ENCODE measurements around the gene ANKRD13A.
"Not testable (repeated sequence)": the region's sequence is repeated elsewhere in the genome, so short reads cannot be mapped to it uniquely, and the experiment has no call there.

The ANKRD13A gene

DNA sequence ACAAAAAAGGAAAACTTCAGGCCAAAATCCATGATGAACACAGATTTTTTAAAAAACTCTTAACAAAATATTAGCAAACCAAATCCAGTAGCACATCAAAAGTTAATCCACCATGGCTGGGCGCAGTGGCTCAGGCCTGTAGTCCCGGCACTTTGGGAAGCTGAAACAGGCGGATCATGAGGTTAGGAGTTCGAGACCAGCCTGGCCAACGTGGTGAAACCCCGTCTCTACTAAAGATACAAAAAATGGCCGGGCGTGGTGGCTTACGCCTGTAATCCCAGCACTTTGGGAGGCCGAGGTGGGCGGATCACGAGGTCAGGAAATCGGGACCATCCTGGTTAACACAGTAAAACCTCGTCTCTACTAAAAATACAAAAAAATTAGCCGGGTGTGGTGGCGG lies 13.0 kb upstream of the ANKRD13A start:
- DNase-seq, result not testable (repeated sequence)

DNA sequence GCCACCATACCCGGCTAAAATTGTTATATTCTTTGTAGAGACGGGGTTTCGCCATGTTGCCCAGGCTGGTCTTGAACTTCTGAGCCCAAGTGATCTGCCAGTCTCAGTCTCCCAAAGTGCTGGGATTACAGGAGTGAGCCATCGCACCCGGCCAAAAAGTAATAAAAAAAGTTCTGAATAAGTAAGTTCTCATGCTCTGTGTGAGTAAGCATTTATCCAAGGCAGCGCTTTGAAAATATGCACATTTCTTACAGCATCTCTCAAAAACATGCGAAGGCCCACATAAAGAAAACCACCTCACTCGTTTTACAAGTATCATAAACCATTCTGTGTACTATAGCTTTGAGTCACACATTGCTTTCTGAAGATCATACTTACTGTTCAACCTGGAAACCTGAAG lies 11.6 kb upstream of the ANKRD13A start:
- peak; percentile 85 for DNase-seq

DNA sequence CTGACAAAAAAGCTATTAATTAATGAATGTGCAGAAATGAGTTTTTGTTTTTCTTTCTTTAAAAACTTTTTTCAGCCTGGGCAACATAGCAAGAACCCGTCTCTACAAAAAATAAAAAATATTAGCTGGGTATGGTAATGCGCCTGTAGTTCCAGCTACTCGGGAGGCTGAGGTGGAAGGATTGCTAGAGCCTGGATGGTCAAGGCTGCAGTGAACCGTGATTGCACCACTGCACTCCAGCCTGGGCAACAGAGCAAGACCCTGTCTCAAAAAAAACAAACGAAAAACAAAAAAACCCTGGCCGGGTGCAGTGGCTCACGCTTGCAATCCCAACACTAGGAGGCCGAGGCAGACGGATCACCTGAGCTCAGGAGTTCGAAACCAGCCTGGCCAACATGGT lies 11.0 kb upstream of the ANKRD13A start:
- no peak for DNase-seq

DNA sequence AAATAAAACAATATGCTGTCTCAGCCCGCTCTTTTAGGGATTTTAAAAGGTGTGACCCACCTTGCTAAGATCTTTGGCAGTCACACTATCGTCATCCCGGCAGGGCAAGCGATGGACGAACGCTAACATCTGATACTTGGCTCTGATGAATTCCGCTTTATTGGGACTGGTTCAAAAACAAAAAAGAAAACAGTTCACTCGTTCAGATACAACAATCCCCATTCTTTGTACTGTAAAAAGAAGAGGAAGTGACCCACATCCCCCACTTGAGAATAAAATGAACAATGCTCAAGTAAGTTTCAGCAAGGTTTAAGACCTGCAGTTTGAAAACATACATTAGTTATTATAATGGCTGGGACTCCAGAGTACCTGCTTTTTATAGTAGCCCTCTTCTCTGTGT lies 10.3 kb upstream of the ANKRD13A start:
- no peak for DNase-seq

DNA sequence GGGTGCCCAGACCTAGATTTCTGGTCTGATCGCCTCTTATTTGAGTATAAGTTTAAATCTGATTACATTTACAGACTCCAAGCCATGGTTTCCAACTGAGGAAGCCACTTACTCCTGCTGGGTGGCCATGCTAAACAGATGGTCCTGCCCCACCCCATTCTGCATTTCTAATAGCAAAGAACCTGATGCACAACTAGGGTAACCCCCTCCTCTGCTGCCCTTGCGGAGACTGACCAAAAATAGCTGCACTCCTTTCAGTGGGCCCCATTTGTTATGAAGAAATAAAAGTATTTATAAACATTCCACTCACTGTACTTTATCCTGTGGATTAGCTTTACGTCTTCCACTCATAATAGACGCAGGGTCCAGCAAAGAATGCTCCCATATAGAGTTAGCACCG lies 9.8 kb upstream of the ANKRD13A start:
- DNase-seq, result no peak

DNA sequence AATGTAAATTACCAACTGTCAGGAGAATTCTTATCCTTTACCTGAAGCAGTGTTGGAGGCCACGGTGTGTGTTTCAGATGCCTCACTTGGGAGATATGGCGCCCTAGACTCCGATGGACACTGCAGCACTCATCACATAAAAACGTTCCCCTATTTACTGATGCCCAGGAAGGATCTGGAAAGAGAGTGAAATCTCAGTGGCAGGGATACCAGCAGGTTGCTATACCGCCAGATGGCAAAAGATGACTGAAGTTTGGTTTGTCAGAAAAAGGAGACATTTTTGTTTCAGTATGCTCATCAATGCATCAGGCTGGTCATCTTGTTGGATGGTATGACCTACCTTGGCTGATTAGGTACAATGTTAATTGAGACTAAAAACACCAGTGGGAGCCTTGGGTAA lies 7.6 kb upstream of the ANKRD13A start:
- DNase-seq, result no peak

DNA sequence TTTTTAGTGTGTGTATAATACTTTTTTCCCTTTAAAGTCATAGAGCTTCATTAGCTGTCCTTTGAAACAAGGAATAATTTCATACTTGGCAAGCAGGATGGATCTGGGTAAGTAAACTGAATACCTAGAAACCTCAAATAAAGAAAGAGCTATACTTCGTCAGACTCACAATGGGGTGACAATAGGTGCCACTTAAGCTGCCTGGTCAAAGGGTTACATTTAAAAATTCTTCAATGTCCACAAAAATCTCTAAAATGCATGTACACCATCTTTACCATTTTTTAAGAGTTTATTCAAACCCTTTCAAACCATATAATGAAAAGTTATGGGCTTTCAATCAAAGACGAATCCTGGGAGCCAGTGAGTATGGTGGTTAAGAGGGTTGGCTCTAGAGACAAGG lies 6.1 kb upstream of the ANKRD13A start:
- DNase-seq, result no peak

DNA sequence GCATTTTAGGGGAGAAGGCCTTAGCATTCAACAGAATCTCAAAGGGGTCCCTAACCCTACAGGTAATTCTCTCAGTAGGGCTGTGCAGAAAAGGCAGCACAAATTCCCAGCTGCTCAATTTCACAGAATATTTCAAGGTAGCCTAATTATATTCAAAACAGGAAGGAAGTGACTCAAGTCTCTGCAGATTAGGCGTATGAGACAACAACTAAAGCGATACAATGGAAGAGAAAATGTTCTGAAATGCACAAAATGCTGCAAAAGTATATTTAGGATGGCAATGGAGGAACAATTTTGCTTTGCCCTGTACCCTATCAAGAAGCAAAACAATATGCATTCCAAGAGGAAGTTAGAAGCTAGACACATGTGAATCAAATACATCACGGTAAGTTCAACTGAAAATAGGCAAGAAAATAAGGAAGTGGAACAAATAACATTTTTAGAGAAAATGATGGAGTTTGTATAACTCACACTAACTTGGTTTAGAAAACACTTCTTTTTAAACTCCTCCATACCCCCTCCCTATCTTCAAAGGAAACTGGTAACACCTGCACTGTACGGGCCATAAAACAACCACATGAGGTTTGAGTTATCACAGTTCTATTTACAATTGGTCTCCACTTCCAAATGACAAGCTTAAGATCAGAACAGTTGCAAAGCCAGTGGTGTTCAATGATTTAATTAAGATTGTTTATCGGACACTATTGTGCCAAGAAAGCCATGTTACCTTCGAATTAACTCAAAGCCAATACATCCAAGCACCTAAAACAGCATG lies 4.6 kb upstream of the ANKRD13A start:
- peak; percentile 50 for DNase-seq

DNA sequence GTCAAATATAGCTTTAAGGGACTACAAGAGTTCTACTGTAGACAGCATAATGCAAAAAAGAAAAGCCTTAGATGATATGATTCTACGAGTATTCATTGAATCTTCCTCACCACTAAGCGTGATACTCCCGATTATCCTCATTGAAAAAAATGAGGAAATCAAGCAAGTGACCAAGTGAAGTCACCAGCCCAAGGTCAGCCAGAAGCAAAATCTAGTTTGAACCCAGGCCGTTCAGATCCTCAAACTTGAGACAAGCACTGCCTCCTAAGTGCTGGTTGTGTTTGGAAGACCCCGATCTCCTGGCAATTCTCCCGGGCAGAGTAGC lies 3.9 kb upstream of the ANKRD13A start:
- DNase-seq, result no peak

DNA sequence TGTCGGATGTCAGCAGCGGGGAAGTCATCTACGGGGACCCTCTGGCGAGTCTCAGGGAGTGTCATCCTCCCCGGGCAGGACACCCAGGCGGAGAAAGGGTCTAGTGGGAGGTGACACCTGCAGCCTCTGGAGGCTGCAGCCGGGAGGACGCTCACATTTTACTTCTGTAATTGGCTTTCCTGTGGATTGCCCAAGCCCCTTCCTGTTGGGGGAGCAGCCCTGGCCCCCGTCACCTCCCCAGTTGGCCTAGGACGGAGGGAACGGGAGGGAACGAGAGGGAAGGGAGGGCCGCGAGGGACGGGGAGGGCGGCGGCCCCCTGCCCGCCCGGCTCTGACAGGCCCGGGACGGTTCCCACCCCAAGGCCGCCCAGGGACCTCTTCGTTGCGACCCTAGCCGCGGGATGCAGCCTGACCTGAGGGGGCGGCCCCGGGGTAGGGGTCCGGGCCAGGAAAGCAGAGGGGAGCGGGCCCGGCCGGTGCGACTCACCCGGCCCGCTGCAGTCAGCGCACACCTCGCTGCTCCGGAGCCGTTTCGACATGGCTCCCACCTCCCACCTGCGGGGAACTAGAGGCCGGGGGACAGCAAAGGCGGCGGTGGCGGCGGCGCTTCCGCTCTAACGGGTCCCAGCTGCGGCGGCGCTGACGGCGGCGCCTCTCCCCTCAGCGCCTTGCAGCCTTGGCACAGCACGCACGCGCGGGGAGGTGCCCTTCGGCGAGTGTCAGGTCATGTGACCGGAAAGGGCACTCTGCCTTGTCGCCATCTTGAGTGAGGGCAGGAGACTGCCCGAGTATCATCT lies 3.3 kb upstream of the ANKRD13A start, which contains the start of gene GIT2:
TSS of gene GIT2 (minus strand) at position 683 of the 797 bp plus-strand sequence. CDS start at position 539, 144 bp downstream.
- peak; percentile 97 for DNase-seq

DNA sequence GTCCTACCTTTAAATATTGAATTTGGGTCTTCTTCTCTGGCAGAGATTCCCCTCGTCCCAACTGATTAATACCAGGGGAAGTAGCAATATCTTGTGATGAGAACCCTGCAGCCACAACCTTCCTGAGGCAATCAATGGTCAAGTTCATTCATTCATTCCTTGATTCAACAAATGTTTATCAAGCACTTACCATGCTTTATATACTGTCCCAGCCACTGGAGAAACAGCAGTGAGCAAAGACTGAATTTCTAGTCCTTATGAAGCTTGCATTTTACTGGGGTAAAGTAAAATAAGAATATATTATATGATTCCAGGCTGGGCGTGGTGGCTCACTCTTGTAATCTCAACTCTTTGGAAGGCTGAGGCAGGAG lies 2.8 kb upstream of the ANKRD13A start:
- DNase-seq, result no peak

DNA sequence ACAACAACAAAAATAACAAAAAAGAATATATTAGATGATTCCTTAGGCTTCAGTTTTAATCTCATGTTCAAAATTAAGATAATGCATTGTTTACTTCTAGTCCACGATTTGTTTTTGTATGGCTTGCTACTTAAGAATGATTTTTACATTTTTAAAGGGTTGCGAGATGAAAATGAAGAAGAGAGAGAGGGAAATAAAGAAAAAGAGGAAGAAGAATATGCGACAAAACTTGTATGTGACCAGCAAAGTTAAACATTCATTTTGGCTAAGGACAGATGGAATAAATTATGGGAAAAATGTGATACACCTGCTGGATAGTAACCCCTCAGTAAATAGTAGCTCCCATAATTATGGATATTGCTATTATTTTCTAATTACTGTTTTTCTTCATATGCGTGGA lies 1.8 kb upstream of the ANKRD13A start:
- DNase-seq, result no peak

DNA sequence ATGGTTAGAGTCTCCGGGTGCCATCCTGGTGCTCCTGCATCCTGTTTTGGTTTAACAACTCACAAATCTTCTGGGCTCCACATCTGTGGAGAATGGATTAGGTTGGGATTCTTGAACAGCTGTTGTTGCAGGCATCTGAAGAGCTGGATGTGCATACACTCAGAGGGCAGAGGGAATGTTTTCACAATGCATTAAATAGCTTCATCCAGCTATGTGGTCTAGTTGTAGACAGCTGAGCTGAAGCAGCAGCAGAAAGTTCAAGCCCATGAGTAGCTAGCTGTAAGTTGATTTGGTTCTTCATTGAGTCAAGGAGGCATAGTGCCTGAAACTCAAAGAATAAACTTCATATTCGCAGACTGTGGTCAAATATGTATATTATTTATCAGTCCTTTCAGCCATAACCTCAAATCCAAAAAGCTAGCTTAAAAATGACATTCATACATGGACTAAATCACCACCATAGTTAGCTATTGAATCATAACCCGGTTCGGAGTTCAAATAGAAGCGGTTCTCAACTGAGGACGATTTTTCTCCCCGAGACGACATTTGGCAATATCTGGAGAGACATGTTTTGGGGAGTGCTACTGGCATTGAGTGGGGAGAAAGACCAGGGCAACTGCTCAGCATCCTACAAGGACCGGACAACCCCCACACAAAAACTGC lies 858 bp upstream of the ANKRD13A start:
- DNase-seq, result no peak

DNA sequence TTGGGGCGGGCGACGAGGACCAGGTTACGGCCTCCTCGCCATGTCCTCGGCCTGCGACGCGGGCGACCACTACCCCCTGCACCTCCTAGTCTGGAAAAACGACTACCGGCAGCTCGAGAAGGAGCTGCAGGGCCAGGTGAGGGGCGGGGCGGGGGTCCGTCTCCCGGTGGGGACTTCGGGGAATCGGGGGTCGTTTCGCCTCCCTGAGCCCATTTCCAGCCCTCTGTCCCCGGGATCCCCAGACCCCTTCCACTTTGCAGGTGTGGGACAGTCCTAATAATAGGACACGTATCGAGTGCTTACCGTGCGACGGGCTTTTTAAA lies 380 bp downstream of the ANKRD13A start:
- DNase-seq, result no peak

DNA sequence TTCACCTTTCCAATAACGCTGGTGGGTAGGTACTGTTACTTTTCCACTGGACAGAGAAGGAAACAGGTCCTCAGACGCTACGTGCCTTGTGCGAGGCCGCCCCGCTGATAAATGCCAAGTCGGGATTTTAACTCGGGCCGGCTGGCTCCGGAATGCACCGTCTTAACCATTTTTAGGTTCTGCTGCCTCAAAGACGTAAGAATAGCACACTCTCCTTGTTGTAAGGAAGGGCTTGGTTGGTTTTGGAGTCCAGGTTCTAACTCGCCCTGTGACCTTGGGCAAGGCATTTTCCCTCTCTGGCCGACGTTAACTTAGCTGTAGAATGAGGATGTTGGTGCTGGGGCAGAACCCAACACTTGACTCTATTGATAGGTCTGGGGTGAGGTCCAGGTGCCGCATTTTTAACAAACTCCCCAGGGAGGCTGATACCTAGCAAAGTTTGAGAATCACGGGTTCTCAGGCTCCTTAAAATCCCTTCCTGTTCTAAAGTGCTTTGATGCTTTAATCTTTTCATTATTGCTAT lies 814 bp downstream of the ANKRD13A start:
- no peak for DNase-seq

DNA sequence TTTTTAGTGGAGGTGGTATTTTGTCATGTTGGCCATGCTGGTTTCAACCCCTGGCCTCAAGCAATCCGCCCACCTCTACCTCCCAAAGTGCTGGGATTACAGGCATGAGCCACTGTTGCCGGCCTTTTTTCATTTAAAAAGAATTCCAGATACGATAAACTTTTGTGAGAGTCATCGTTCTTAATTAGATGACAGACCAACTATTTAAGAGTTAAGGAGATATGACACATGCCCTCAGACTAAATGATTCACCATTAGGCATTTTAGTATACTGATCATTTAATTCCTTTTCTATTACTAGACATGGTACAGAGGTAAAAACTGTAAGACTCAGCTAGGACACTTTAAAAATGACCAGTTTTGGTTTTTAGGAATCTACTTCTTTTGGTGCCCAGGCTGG lies 2.4 kb downstream of the ANKRD13A start:
- DNase-seq, result no peak

DNA sequence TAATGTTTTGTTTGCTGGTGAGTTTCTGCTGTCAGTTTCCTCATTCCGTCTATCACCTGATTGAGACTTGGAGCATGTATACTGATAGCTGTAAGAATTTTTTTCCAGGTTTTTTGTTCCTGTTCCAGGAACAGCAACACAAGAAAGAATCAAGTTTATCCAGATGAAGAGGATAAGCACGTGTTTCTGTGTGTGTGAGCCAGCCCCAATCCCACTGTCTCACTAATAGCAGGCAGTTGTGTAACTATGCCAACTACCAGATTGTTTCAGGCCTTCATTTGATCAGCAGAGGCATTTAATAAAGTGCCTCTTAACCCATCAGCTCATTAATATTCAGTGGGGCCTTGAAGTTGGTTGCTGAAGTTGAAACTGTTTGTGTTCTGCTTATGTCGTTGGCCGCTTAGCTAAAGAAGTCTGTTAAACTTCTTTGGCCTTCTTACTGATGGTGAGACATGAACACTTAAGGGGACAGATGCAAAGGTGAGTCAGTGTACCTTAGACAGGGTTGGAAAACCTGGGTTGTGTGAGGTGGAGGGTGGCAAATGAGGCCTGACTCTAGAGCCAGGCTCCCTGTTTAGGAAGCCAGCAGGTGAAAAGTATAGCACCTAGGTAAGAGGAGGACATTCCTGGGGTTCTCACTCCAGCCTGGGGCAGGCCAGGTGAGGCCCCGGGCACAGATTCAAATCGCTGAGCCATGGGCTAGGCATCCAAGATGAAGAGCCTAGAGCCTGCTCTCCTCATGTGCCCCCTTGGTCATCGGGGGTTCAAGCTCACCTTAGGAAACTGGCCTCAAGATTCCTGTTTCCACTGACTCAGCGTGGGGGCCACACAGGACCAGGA lies 3.7 kb downstream of the ANKRD13A start:
- DNase-seq, result no peak

DNA sequence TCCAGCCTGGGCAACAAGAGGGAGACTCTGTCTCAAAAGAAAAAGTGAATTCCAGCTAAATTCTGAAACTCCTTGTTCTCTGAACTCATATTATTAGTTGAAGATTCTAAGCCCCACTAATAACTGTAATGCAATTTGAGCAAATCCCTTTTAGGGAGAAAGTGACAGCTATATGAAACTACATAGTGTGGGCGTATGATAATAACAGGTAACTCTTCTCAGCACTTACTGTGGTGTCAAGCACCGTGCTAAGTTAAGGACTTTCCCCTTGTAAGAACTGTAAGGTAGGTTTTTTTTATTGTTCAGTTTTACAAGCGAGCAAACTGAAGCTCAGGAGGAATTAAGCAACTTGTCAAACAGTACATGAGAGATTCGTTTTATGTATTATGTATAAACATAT lies 5.4 kb downstream of the ANKRD13A start:
- no peak for DNase-seq

DNA sequence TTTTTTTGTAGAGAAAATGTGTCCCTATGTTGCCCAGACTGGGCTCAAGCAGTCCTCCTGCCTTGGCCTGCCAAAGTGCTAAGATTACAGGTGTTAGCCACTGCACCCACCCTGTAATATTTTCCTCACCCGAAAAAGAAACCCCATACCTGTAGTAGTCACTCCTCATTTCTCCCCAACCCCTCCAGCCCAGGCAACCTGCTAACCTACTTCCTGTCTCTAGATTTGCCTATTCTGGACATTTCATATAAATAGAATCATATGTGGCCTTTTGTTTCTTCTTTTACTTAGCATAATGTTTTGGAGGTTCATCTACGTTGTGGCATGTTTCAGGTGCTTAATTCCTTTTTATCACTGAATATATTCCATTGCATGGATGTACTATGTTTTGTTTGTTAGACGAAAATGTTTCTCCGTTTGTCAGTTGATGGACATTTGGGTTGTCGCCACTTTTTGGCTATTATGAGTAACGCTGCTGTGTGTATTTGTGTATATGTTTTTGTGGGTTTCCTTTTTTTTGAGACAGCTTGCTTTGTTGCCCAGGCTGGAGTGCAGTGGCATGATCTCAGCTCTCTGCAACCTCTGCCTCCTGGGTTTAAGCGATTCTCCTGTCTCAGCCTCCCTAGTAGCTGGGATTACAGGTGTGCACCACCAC lies 6.2 kb downstream of the ANKRD13A start:
- DNase-seq, result peak; percentile 56

DNA sequence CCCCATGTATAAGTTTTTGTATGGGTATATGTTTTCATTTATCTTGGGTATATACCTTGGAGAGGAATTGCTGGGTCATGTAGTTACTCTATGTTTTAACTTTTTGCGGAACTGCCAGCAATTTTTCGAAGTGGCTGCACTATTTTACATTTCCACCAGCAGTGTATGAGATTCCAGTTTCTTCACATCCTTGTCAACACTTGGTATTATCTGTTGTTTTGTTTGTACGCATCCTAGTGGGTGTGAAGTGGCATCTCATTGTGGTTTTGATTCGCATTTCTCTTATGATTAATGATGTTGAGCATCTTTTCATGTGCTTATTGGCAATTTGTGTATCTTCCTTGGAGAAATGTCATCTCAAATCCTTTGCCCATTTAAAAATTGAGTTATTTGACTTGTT lies 6.9 kb downstream of the ANKRD13A start:
- DNase-seq, result no peak

DNA sequence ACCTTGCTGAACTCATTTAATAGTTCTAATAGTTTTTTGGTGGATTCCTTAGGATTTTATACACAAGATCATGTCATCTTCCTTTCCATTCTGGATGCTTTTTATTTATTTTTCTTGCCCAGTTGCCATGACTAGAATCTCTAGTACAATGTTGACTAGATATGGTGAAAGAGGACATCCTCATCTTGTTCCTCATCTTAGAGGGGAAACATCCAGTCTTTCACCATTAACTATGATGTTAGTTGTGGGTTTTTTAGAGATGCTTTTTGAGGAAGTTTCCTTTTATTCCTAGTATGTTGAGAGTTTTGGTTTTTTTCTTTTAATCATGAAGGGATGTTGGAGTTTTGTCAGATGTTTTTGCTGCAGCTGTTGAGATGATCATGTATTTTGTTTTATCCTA lies 8.7 kb downstream of the ANKRD13A start:
- no peak for DNase-seq

DNA sequence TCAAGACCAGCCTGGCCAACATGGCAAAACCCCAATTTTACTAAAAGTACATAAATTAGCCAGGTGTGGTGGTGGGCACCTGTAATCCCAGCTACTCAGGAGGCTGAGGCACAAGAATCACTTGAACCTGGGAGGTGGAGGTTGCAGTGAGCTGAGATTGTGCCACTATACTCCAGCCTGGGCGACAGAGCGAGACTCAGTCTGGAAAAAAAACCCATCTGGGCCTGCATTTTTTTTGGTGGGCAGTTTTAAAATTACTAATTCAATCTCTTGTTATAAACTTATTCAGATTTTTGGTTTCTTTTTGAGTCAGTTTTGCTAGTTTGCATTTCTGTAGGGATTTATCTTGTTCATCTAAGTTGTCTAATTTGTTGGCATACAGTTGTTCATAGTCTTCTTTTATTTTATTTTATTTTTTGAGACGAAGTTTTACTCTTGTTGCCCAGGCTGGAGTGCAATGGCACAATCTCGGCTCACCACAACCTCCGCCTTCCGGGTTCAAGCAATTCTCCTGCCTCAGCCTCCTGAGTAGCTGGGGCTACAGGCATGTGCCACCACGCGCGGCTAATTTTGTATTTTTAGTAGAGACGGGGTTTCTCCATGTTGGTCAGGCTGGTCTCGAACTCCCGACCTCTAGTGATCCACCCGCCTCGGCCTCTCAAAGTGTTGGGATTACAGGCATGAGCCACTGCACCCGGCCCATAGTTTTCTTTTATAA lies 9.6 kb downstream of the ANKRD13A start:
- peak; percentile 77 for DNase-seq
